Measurements from ENCODE around the gene FAM168A. TPM values are rescaled to one million over a fixed set of nuclear protein-coding genes. Genes with fewer than 3 reads are reported as not detected.

Gene FAM168A
- total and polyA plus RNA-seq, 9 of the 15 experiments (the other 6 are each of a cell fraction or from before 2014, with no cell fraction given), result 0.44 to 7.2 (median 2.9) TPM

GRCh38 chr11:73570415-73571114 is 27.3 kb downstream of the FAM168A start:
- BruUV-seq (replicated peaks), result no TSS peak

More at GRCh38 chr11:73570415-73571114, 27.3 kb downstream of the FAM168A start:
- Histone ChIP-seq H3K4me3 (no peak overlapping the region), H4K20me1 (replicated peaks; ENCODE audit: control insufficient read depth, insufficient read depth, low read length) (no peaks in the 10 kb centered on the region), H3K4me1 (replicated peaks in 1 of 2; ENCODE audit: control insufficient read depth in 2 of 2, insufficient read depth in 2 of 2, low read length in 2 of 2) (peaks cover 0 to 11% of the 10 kb centered on the region in 2 experiments; a peak in 2 of 5 replicates), H3K27ac (ENCODE audit: extremely low read depth, low read depth, low read length) (no peak overlapping the region), H3K4me2 (ENCODE audit: insufficient read depth, low read length) (no peak overlapping the region), H3K27me3 (ENCODE audit: control insufficient read depth in 2 of 2, insufficient read depth in 2 of 2, low read length in 2 of 2) (no peaks in the 10 kb centered on the region), H3K9ac (ENCODE audit: insufficient read depth in 1 of 2, low read depth in 2 of 2, low read length in 2 of 2) (no peak overlapping the region), H3K79me2 (ENCODE audit: control insufficient read depth, insufficient read depth, low read length) (no peaks in the 10 kb centered on the region), H3K9me1 (ENCODE audit: control insufficient read depth, insufficient read depth, low read length) (no peaks in the 10 kb centered on the region), H3K9me3 (replicated peaks; ENCODE audit: control insufficient read depth, insufficient read depth, low read depth, low read length) (no peaks in the 10 kb centered on the region), H3K36me3 (ENCODE audit: control insufficient read depth, insufficient read depth, low read length) (no peaks in the 10 kb centered on the region), H2AFZ (ENCODE audit: low read depth, low read length) (no peak overlapping the region)
- FAIRE-seq (no peak), DNase-seq (ENCODE audit: extremely low read depth in 1 of 4, low spot score in 3 of 4) (no peak), ATAC-seq (no peak)
- in situ Hi-C loops (cut with MboI), result no loop called here
- 57% methylated on average over 1 of the region's 1 CpG for WGBS (ENCODE audit: insufficient coverage, low coverage, missing lambda C conversion rate)
- intact Hi-C loops (cut with micrococcal nuclease), result no loop called here
- ChIA-PET POLR2A (interaction anchor here (0.7 to 1.4 kb wide), 3 partner anchors 10 to 389 kb away, joined by 3 read pairs; no protein-coding TSS in a partner anchor), CTCF (ENCODE audit: low intra/inter-chr PET ratio) (no interaction called here)
- TF ChIP-seq ZNF445 (CRISPR knock-in tag; IDR thresholded peaks at IDR 0.05; ENCODE audit: low read depth) (no peak), PKNOX1 (IDR thresholded peaks at IDR 0.05) (0 out of 2 replicates have a peak, but pooled peaks have one; percentile 24), FOSL1 (tag; conservative IDR thresholded peaks at IDR 0.05) (peak; percentile 60)
